Jurkat, Clone E6-1 (cell line): ENCODE results near the gene BPIFA1.

ENCODE experiments used
- DNase-seq: peaks from one replicate; pipeline ENCODE4 v3.0.0-alpha.2; 2011; ENCODE audit warnings: low read depth, low spot score
- H3K4me3 ChIP-seq: 2 replicates; pipeline ENCODE4 v1.5.1; 2011; ENCODE audit warnings: mild to moderate bottlenecking, low read length, control low read depth, moderate library complexity

BPIFA1 gene

DNA sequence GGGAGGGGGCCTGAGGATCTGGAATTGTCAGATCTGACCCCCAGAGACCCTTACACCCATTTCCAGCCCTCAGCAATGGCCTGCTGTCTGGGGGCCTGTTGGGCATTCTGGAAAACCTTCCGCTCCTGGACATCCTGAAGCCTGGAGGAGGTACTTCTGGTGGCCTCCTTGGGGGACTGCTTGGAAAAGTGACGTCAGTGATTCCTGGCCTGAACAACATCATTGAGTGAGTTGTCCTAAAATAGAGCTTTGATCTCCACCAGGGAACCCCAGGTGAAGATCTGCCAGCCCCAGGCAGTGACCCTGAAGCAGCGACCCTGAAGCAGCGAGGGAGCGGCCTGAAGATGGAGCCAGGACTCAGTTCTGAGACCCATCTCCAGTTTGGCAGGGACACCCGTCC lies 2.2 kb downstream of the BPIFA1 start:
- DNase-seq = no peak
- no peak overlapping the region for H3K4me3 ChIP-seq

DNA sequence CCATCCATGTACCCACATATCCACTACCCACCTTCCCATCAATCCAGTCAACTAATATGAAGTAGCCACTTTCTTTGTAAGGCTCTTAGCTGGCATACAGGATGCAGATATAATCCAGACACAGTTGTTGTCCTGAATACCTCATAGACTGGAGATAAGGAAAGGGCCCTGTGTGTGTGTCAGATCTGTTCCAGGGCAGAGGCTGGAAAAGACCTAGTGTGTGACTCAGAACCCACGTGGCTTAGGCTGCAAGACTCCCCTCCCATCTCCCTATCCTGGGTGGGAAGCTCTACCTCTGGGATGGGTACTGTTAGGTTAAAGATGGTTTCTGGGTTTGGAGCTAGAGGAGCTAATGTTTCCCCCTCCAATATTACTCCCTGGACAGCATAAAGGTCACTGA lies 3.6 kb downstream of the BPIFA1 start:
- H3K4me3 ChIP-seq = no peak overlapping the region
- no peak for DNase-seq

DNA sequence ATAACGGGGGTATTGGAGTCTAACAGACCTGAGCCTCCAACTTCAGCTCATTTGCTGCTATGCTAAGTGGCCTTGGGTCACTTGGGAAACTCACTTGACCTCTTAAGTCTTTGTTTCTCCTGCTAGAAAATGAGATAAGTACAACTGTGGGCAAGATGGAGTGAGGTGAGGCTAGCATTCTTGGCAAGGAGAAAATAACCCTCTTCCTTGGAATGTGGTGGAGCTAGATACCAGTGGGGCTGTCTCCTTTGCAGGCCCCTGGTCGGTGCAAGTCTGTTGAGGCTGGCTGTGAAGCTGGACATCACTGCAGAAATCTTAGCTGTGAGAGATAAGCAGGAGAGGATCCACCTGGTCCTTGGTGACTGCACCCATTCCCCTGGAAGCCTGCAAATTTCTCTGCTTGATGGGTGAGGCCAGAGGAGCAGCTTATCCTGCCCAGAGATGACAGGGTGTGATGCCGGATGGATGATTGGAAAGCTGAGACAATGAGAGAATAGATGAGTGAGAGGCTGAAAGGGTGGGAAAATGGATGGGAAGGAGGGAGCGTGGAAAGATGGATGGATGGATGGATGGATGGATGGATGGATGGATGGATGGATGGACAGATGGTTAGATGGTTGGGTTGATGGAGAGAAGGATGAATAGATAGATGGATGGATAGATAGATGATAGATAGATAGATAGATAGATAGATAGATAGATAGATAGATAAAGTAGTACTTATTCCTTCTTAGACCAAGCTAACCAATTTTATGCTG lies 4.4 kb downstream of the BPIFA1 start:
- H3K4me3 ChIP-seq = no peak overlapping the region
- no peak for DNase-seq

DNA sequence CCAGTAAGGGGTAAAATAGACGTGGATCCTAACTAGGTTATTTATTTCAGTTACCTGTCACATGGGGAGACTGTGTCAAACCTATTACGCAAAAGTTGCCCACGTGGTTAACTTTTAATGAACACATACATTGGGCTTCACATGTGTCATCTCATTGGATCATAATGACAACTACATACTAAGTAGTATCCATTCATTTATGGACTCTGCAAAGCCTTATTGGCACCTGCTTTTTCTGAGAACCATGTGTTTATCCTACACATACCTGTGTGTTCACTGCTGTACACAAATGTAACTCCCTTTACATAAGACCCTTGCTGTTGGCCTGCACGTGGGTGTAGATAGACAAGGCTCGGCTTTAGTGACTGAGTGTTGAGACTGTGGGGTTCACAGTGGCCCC lies 5.1 kb downstream of the BPIFA1 start:
- no peak overlapping the region for H3K4me3 ChIP-seq
- DNase-seq = no peak

DNA sequence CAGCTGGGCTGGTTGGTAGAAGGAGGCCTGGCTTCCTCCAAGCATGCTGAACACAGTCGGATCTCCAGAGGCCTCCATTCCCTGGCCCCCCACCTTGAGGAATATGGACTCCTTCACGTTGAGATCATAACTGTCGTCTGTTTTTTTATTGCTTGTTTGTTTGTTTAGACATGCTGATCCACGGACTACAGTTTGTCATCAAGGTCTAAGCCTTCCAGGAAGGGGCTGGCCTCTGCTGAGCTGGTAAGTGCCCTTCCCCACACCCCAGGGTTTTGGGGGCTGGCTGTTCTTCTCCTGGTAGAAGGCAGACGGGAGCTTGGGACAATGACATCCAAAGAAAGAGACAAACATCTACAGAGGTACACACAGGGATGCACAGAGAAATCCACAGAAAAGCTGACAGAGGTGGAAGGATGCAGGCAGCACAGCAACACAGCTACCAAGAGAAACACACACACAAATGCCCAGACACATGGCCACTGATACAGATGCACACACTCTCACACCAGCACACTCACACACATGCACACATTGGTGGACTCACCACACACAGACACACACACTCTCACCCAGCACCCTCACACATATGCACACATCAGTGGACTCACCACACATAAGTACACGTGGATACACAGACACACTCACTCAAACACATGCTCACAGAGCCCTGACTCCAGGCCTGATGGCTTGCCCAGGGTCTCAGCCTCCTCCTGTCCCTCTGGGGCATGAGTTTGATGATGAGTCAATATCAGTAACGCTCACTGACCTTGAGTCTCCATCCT lies 6.7 kb downstream of the BPIFA1 start:
- DNase-seq = no peak

DNA sequence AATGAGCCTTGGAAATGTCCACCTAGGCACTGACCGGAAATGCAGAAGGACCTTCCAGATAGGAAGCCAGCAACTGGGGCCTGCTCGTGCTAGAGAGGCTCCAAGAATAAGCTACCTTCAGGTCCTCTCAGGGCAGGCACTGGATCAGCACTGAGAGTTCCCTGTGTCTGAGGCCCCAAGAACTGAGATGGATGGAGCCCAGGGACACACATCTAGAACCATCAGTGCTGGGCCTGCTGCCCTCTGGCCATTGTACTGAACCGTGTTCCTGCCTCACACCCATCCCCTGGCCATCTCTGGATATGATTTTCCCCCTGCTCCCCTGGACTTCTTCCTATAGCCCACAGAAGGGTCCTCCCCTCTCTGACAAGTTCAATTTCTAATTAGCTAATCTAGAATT lies 10.3 kb downstream of the BPIFA1 start:
- no peak overlapping the region for H3K4me3 ChIP-seq
- DNase-seq = no peak

More for the DNA sequence above, 6.7 kb downstream of the BPIFA1 start:
- no peak overlapping the region for H3K4me3 ChIP-seq

DNA sequence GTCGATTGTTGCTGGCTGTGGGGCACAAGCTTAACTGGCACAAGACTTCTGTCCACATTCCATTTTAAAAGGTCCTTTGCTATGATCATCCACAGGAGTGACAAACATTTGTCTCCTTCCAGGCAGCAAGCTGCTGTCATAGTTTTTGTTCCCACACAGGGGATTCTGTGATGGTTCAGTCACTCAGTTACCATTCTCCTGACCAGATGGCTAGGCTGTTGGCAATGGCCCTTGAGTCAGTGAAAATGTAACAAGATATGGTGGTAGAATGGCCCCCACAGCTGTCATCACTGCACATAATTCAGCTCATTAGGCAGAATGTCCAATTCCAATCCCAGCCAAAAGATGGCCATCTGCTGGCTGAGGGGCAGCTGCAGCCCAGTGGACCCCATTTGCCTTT lies 13.7 kb downstream of the BPIFA1 start:
- DNase-seq = no peak
- H3K4me3 ChIP-seq = no peak overlapping the region

DNA sequence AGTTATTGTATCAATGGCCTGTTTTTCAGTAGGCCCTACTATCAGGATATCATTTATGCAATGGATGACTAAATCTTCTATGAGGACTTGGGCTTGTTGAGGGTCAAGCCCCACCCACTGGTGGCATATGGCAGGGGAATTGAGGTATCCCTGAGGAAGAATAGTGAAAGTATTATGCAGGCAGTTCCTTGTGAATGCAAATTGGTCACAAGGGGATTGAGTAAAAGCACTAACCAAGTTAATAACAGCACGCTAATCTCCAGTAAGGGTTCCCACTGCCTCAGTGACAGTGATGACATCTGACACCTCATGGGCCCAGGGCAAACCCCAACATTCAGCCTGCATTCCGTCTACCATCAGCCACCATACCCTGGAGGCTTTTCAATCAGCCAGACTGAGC lies 14.9 kb downstream of the BPIFA1 start:
- no peak for DNase-seq
- no peak overlapping the region for H3K4me3 ChIP-seq

DNA sequence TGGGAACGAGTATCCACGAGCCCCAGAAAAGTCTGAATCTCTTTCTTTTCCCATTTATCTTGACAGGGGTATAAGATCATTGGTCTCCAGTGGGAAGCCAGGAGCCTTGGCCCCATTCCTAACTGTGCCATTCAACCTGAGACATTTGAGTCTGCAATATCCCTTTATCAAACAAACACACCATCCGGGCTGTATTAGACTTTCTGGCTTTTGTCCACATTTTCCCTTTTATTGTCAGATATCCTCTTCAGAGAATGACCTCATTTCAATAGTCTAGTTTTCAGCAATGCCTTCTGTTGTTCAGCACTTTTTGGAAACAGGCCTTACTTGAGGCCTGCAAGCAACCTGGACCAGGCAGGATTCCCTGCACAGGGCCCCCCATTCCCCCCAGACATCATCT lies 15.7 kb downstream of the BPIFA1 start:
- H3K4me3 ChIP-seq = no peak overlapping the region
- DNase-seq = no peak

DNA sequence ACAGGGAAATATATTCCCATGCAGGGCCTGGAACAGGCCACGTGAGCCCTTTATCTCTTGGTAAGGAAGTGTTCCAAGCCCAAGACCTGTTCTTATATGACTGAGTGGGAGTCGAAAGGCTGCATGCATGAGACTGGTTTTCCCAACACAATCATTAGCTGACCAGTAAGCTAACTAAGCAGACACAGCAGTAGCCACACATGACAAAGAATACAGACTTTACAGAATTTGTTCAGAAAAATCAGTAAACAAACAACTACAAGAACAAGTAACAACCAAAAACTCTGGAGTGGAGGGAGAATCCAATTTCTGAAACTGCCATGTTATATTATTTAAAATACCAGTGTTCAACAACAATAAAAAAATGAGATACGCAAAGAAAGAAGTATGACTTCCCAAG lies 16.7 kb downstream of the BPIFA1 start:
- DNase-seq = no peak
- H3K4me3 ChIP-seq = no peak overlapping the region

DNA sequence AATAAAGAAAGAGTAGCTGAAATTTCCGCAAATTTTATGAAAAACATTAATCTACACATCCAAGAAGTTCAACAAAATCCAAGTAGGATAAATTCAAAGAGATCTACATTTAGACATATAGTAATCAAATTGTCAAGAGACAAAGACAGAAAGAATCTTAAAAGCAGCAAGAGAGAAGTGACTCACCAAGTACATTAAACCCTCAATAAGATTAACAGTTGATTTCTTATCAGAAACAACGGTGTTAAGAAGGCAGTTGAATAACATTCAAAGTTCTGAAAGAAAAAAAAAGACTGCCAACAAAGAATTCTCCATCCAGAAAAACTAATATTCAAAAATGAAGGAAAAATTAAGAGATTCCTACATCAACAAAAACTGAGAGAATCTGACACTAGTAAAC lies 19.2 kb downstream of the BPIFA1 start:
- no peak for DNase-seq
- H3K4me3 ChIP-seq = no peak overlapping the region

DNA sequence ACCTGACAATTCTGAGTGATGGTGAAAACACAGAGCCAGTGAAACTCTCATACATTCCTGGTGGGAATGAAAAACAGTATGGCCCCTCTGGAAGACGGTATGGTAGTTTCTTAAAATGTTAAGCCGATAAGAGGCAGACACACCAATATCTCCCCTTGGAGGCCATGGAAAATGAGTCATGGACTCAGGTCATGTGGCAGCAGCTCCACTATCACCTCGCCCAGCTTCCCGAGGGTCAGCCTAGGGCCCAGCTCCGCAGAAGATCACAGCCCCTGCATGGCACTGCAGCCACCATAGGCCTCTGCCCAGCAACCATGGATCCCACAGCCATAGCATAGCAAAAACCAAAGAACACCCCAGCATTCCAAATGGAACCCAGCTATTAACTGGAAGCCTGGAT lies 21.4 kb downstream of the BPIFA1 start:
- no peak for DNase-seq
- no peak overlapping the region for H3K4me3 ChIP-seq

DNA sequence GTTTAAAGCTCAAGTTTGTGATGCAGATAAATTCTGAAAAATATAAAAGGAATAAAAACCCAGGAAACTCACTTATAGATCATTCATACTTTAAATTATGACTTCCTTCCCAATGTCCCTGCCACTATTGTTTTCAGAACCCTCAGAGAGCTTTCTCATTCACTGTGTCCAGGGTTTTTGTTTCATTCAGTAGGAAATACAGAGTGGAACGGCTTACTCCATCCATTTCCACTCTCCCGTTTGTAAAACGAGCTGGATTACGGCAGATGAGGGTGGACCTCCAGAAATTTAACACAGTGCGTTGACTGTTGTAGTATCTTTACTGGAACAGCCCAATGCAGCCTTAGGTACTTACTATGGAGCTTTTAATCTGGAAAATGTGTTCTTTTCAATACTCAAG lies 23.6 kb downstream of the BPIFA1 start:
- H3K4me3 ChIP-seq = no peak overlapping the region
- DNase-seq = no peak

DNA sequence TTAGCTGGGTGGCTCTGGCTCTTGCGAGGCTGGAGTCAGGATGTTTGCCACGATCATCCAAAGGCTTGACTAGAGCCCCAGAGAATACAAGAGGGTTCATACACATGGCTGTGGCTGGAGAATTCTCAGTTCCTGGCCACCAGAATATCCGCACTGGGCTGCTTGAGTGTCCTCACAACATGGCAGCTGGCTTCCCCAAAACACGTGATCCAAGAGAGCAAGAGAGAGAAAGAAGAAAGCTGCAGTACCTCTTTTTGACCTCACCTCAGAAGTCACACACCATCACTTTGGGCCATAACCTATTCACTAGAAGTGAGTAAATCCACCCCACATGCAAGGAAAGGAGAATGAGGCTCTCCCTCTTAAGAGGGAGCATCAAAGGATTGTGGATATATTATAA lies 25.7 kb downstream of the BPIFA1 start:
- DNase-seq = no peak
- H3K4me3 ChIP-seq = no peak overlapping the region

DNA sequence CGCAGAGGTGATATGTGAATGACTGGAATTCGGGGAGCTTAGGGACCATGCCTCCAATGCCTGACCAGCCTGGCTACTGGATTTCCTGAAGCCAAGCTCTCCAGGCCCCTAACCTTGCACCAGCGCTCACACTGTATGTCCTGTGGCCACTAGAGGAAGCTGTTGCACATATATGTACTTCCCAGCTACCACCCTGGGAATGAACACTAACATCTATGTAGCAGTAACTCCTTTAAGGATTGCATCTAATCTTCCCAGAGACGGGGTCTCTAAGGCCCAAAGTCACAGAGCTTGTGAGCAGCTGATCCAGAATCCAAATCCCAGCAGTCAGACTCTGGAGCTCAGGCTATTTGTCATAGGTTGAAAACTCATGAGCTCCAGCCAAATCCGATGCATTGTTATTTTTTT lies 26.9 kb downstream of the BPIFA1 start:
- no peak overlapping the region for H3K4me3 ChIP-seq
- no peak for DNase-seq

DNA sequence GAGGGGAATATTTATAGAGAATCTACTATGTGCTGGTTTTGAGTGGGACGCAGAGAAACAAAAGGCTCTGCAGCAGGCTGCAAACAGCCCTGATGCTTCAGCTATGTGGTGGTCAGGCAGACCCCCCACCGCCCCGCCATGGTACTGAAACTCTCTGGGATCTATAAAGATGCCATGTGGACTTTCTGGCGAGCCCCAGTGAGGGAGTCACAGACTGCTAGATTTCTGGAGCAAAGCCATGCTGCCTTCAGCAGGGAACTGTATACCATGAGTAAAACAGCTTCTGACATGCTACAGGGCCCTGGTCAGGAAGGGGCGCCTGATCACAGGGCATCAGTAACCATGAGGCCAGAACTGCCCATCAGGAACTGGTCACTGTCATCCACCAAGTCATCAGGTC lies 28.0 kb downstream of the BPIFA1 start:
- H3K4me3 ChIP-seq = no peak overlapping the region
- no peak for DNase-seq

DNA sequence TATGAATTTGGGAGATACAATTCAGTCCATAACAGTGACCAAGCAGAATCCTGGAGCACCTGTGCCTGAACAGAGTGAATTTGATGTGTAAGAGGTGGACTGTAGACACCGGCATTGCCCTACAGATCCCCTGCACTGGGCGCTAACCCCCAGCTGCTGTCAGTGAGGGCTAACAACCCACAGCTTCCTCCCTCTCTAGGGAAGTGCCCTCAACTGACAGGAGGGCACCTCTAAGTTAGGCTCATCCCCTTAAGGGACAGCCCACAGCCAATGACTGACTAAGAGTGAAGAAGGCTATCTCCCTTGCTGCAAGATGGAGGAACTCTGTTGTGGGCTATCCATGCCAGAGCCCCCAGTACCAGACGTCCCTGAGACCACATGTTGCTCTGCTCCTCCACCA lies 31.9 kb downstream of the BPIFA1 start:
- no peak overlapping the region for H3K4me3 ChIP-seq
- no peak for DNase-seq

DNA sequence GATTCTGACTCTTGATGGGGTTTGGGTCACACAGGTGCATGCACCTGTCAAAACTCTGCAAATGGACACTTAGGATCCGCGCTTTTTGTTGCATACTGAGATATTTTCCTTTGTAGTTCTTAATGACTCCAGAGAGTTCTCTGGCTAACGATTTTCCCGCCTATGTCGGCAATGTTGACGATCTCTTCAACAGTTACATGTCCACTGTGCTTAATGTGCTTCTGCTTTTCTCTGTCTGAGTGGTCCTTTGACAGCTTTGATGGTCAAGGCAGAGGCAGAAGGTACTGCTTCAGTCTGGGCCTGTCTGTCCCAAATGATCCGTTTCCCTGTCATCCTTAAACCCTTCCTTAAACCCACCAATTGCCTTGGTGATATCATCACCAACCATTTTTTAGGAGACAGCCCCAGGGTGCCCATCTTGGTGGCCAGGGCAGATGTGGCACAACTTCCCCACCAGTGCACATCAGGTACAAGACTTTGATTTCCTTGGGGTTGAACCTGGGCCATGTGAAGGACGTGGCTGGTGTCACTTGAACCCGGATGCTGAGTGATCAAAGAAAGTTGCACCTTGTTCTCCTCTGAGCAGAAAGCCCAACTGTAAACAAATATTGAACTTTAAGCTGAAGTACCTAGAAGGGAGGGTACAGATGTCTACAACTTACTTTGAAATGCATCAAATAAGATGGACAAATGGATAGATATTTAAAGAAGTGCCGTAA lies 36.5 kb downstream of the BPIFA1 start:
- H3K4me3 ChIP-seq = no peak overlapping the region
- DNase-seq = no peak

DNA sequence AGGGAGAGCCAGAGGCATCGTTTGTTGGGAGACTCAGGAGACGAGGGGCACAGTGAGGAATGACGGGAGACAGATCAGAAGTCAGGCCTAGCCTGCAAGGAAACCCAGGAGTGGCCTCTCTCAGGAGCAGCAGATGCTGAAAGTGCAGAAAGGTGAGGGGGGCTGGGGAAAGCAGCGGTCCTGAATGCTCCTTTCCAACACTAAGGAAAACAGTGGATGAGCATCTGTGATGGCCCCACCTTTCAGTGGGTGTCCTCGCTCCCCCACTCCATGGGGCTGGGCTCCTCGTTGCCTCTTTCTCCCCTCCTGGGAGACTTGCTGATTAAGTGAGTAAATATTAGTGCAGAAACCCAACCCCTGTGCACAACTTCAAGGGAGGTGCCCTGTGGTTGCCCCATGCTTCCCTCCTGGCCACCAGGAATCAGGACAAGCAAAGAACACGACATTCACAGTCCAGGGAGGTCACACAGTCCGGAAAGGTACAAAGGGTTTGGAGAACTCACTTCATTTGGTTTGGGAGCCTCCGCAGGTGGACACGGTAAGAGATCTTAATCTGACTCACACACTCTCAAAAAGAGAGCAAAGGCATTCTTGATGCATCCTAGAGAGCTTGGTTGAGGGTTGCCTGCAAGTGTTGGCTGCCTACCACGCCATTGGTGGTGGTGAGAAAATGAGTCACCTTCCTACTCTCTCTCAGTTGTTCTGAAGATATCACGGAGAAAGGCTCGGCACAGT lies 37.5 kb downstream of the BPIFA1 start:
- no peak for DNase-seq
- H3K4me3 ChIP-seq = no peak overlapping the region

DNA sequence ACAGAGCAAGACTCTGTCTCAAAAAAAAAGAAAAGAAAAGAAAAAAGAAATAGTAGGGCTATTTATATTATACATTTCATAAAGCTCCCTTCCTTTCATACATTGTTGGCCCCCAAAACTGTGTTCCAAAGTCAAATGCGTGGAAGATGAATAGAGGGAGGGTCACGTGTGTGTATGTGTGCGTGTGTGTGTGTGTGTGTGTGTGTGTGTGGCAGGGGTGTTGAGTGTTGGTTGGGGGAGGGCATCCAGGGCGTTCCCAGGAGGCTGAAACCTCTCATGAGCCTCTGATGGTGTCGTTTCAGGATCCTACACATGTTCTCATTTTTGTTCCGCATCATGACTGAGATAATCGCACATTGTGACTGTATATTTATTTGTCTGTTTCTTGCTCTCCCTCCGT lies 39.4 kb downstream of the BPIFA1 start:
- no peak overlapping the region for H3K4me3 ChIP-seq
- no peak for DNase-seq
